IPS-18c (cell line): ENCODE data around the gene VCL.

Experiments used
- H3K4me3 ChIP-seq: 2 replicates; pipeline ENCODE4 v1.7.0; 2013; ENCODE audit warnings: low read depth, mild to moderate bottlenecking, low read length, moderate library complexity; ENCODE audit not compliant: insufficient read depth
- H3K9me3 ChIP-seq: one replicate; pipeline ENCODE4 v1.6.1; 2013; ENCODE audit warnings: mild to moderate bottlenecking, low read length, moderate library complexity; ENCODE audit not compliant: control insufficient read depth, insufficient read depth

Gene VCL

DNA sequence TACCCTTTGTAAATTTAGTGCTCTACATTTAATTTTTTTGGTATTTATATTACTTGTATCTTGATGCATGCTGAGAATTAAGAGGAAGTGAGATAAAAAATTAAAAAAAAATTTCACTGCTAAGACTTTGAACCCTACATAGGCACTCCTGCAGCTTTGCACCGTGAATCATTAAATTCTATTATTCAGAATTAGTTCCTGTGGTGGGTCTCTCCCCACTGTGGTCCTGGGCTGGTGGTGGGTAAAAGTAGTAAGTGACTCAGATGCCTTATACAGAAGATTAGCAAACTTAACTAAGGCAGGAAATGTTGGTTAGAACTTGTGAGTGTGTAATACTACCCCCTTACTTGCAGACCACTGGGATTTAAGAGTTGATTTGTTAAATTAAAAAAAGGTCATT, 80.1 kb downstream of the VCL start:
- Histone ChIP-seq H3K4me3 (no peak overlapping the region), H3K9me3 (no peaks in the 10 kb centered on the region)

DNA sequence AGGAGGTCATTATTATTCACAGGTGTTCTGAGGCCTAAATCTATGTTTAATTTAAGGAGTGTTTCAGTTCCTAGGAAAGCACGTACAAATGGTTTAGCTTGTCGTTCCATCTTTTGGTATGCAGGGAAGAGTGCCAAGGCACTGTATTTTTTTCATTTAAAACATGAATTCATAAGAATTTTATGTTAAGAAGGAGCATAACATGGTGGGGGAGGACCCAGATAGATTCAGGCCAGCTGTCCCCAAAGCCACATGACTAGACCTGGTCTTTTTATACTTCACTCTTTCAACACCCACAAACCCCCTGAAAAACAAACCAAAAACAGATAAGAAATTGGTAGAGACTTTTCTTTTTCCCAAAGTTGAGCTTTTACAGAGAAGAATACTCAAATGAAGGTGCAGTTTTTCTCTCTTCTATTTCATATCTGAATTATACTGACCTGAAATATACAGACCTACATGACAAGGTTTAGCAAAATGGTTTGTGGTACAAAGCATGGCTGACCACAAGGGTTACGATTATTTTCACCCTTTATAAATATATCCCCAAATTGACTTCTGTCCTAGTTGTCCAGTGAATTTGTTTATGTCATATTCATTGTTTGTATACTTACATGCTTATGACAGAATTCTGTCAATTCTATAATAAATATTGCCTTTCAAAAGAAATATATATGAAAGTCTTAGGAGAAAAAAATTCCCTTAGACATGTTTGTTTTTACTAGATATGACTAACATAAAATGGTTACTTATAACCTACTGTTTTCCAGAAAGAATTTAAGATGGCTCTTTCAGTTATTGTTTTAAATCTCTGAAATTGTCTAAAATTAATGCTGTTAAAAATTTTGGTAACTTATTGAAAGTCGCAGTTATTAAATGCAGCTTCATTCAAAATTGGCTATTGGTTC, 81.4 kb downstream of the VCL start:
- no peak overlapping the region for H3K4me3 ChIP-seq
- no peaks in the 10 kb centered on the region for H3K9me3 ChIP-seq

DNA sequence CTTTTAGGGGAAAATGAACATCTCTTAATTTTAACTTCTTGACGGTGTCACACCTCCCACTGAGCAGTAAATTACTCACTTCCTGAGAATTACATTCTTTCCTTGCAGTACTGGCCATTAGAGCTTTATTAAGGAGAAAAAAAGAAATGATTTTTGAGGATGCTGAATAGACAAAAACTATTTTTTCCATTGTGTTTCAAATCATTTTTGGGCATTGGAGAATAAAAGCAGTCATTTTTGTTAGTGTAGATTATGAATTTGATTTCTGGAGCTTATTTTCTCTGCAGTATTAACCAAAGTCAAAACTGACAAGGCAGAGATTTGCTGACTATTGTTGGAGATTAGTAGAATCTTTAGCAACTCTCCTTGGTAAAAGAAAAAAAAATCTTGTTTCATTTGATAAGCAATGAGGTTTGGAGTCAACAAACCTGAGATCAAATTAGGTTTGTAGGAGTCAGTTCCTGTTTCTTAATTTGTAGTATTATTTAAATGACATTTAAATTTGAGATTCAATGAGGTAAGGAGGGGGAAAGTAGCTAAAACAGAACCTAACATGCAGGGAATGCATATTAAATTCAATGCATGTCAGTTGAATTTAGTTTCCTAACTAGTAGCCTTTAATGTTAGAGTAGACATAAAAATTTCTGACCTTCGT, 82.1 kb downstream of the VCL start:
- H3K4me3 ChIP-seq, result no peak overlapping the region
- H3K9me3 ChIP-seq, result no peaks in the 10 kb centered on the region

DNA sequence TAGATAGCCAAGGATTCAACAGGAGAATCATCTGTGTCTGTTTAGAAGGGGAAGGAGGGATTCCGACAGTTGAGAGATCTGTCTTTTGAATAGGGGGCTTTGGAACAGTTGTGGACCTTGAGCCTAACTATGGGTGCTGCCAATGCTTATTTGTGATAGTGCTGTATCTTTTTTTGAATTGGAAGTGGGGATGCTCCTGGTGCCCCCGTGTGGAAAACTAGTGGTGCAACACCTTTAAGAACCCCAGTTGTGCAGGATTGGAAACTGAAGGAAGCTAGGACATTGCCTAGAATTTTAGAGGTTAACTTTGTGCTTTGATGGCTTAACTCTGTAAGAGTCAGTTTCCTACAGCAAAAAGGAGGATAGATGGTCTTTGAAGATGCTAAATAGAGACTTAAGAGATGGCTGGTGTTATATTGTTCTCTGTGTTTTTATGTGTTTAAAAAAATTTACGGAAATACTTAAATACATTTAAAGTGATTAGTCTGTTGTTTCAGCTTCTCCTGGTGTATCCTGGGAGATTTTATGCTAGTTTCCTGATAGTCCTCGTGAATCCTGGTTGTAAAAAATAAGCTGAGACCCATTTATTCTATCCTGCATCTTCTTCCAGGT, 83.4 kb downstream of the VCL start:
- Histone ChIP-seq H3K4me3 (no peak overlapping the region), H3K9me3 (no peaks in the 10 kb centered on the region)

DNA sequence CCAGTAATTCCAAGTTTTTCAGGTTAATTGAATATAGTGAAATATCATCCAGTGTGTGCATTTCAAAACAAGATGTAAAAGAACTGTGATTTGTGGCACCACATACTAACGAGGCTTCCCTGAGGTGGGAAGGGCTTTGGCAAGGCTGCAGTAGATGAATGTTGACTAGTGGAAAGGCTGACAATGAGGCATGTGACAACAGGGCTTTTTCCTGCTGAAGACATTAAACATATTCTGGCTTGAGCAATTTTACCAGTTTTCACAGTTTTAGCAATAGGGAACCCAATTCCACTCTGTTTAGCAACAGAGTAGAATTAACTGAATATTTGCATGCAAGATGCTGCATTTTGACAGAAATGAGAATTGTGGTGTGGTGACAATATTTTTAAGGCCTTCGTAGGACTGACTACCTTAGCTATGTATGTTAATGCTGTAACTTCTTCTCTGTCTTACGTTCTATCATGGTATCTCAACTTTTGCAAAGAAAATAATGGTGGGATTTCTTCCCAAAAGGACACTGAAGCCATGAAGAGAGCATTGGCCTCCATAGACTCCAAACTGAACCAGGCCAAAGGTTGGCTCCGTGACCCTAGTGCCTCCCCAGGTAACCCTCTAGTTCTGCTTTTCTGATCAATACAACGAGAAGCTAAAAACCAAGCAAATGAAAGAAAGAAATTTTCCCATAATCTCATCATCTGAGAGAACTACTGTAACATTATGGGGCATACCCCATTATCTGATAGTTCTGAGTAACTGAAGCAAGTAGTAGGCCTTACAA, 84.2 kb downstream of the VCL start:
- Histone ChIP-seq H3K4me3 (no peak overlapping the region), H3K9me3 (no peaks in the 10 kb centered on the region)

DNA sequence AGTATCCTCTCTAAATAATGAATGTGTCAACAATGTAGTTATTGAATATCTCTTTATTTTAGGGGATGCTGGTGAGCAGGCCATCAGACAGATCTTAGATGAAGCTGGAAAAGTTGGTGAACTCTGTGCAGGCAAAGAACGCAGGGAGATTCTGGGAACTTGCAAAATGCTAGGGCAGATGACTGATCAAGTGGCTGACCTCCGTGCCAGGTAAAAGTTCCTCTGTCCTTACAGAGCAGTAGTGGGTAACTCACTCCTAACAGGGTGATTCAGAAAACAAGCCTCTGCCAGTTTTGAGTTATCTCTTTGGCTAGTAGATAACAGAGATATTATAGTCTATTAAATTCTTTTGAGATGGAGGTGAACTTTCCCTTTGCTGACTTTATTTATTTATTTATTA, 85.4 kb downstream of the VCL start:
- Histone ChIP-seq H3K4me3 (no peak overlapping the region), H3K9me3 (no peaks in the 10 kb centered on the region)

DNA sequence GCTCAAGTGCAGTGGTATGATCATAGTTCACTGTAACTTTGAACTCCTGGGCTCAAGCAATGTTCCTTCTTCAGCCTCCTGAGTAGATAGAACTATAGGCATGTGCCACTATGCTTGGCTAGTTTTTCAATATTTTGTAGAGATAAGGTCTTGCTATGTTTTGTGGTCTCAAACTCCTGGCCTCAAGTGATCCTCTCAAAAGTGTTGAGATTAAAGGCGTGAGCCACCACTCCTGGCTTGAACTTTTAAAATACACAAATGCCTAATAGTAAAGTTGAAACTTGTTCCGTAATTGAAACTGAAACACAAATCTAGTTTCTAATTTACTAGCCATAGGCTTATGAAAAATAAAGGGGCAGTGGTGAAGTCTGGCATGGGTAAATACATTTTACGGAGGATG, 87.0 kb downstream of the VCL start:
- H3K4me3 ChIP-seq, result no peak overlapping the region
- no peaks in the 10 kb centered on the region for H3K9me3 ChIP-seq

DNA sequence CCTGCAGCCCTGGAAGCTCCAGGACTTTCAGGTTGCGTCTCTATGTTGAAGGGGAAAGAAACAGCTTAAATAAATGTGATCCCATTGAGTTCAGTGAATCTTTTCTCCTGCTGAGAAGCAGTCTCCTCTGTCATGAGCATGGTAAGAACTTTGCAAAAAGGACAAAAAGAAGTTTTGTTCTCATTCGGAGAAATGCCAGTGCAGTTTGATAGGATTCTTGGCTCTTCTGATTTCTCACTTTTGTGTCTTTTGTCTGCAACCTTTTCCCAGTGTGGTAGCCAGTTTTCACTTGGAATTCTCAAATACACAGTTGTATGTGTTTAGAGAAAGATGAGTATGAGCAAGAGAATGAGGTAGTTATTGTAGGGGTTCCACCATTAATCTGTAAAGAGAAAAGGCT, 88.4 kb downstream of the VCL start:
- Histone ChIP-seq H3K4me3 (no peak overlapping the region), H3K9me3 (no peaks in the 10 kb centered on the region)

DNA sequence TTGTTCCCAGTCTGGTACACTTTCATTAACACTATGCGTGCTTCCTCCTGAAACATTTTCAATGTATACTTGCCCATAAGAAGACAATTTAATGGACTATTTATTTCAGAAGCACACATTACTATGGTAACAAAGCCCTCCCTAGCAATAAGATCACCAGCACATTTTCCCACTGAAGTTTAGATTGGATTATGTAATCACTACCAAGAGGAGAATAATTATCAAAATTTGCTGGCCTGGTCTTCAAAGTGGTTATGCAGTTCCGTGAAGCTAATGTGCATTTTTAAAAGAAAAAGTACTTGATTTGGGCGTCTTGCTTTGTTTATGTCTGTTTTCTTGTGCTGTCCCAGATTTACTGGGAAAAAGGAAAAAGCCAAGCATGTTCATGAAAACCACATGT, 90.8 kb downstream of the VCL start:
- no peaks in the 10 kb centered on the region for H3K9me3 ChIP-seq
- no peak overlapping the region for H3K4me3 ChIP-seq

DNA sequence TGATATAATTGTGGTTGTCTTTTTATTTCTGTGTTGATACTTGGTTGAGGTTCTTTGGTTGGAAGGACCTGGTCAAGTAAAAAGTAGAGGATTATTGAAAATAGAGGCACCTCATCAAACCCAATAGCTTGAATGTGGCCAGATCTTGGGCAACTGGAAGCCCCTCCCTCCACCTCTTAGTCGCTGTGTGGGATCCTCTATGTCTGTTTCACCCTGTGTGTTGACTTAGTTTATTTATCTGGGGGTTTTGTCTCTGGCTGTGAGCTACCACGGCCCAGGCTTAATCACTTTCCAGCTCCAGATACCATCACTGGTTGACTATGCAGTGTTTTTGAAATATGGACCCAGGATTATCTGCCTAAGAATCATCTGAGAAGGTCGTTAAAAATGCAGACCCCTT, 94.5 kb downstream of the VCL start:
- no peaks in the 10 kb centered on the region for H3K9me3 ChIP-seq
- H3K4me3 ChIP-seq, result no peak overlapping the region

DNA sequence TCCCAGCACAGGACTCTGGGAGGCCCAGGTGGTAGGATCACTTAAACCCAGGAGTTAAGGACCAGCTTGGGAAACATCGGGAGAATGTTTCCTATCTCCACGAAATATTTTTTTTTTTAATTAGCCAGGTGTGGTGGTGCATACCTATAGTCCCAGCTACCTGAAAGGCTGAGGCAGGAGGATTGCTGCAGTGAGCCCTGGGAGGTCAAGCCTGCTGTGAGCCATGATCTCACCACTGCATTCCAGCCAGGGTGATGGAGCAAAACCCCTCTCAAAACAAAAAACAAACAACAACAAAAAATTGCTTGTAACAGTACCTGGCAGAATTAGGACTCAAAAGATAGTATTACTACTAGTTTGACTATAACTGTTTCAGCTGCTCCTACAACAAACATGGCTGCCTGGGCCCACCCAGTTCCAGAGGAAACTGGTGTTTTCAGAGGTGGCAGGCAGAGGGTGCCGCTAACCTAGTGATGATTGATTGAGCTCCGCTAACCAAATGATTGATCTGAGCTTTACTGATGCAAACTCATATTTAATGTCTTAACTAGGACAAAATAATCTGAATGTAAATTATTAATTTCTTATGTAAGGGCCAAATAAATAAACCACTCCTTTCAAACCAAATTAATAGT, 95.7 kb downstream of the VCL start:
- Histone ChIP-seq H3K4me3 (no peak overlapping the region), H3K9me3 (no peaks in the 10 kb centered on the region)

DNA sequence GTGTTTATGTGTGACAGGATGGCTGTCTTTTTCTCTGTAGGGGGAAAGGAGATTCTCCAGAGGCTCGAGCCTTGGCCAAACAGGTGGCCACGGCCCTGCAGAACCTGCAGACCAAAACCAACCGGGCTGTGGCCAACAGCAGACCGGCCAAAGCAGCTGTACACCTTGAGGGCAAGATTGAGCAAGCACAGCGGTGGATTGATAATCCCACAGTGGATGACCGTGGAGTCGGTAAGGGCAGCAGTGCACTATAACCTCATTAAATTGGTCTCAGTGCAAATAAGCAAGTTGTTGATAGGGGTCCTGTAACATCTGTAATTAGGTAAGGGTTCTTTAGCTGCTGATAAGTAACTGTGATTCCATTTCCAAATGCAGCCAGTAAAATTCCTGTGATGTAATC, 96.3 kb downstream of the VCL start:
- Histone ChIP-seq H3K4me3 (no peak overlapping the region), H3K9me3 (no peaks in the 10 kb centered on the region)

DNA sequence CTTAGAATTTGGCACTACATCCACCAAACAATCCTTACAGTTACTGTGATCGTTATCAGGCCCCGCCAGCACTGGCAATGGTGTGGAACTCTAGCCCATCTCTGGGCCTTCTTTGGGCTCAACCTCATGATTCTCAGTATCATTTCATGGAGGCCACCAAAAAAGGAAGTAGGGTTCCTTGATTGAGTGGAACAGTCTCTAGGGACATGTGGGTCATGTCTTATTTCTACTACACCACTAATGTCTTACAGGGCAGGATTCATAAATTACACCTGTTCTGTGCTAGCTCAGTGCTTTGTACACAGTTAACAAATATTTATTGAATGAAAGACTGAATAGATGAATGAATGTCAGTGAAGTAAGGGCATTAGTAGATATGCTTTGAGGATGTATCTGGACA, 98.9 kb downstream of the VCL start:
- Histone ChIP-seq H3K9me3 (peaks cover 3% of the 10 kb centered on the region), H3K4me3 (no peak overlapping the region)

DNA sequence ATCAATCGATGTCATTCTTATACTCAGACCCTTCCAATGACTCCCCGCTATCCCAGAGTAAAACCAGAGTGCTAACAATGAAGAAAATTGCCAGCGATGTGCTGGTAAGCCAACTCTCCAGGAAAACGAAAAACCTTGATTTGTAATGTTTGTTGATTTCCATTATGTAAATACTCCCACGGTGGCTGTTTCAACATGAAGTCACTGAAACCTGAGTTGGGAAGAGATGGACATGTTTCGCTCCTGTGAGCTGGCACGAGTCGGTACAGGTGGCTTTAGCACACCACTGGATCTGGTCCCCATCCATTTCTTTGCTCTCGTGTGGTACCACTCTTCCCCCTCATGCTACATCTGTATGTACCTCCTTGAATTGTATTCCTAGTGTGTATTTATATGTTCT, 99.9 kb downstream of the VCL start:
- no peak overlapping the region for H3K4me3 ChIP-seq
- peaks cover 3% of the 10 kb centered on the region for H3K9me3 ChIP-seq

DNA sequence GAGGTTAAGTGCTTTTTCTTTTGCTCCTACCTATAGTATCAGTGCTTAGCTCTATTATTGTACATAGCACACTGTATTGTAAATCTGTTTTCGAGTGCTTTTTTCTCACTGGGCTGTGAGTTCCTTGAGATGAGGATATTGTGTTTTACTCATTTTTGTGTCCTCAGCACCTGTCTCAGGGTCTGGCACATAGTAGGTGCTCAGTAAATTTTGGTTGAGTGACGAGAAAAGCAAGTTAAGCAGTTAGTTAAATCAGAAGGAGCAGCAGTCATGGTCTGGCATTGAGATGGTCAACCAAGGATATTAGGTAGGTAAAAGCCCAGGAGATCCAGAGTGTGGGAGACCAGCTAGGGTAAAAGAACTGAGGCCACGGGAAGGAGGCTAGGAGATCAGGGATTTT, 101.5 kb downstream of the VCL start:
- no peak overlapping the region for H3K4me3 ChIP-seq
- H3K9me3 ChIP-seq, result peaks cover 3% of the 10 kb centered on the region

DNA sequence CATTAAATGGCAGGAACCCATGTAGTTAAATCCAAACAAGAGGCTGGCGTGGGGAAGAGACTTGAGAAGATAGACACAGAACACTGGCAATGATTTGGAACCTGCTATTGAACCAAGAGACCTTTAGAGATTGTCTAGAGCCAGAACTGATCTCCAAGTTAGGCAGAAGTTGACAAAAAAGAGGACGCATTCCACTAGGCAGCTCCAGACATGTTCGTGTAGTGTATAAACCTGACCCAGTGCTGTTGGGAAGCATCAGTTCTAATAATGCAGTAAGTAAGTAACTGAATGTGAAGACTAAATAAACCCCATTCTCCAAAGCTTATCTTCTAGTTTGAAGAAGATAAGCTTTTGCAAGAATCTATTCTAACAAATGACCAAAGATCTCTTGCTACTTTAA, 101.9 kb downstream of the VCL start:
- Histone ChIP-seq H3K9me3 (peaks cover 3% of the 10 kb centered on the region), H3K4me3 (no peak overlapping the region)

DNA sequence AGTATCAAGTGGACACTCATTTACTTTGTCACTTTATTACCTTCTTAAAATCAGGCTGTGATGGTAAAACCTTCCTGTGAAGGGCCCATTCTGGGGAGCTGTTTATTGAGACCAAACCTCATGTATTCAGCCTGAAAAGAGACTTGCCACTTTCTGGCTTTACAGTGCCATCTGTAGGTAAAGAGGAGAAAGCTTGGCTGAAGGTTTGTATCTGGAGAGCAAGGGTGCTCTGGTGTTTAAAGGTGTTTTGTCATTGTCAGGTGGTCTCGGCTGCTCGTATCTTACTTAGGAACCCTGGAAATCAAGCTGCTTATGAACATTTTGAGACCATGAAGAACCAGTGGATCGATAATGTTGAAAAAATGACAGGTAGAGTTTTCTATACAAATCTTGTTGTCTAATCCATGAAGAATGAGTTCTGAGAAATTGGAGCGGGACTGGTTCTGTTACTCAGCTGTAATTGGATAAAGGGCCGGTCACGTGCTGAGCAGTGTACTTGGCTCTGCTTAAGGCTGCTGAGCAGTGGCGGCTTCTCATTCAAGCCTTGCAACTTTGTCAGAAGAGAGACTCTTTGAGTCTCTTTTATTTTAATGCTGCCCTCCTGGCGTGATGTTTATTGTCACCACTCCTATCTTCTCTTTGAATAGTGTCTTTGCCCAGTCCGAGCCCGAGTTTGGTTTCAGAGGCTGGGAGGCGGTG, 105.8 kb downstream of the VCL start:
- no peak overlapping the region for H3K4me3 ChIP-seq
- peaks cover 3% of the 10 kb centered on the region for H3K9me3 ChIP-seq
